H1 (cell line): ENCODE measurements around the gene ENTR1. TPM values are rescaled to one million over a fixed set of nuclear protein-coding genes. Genes with fewer than 3 reads are reported as not detected.

ENCODE experiments used
- NANOG ChIP-seq: IDR thresholded peaks from 2 replicates; pipeline ENCODE4 v1.6.1; 2011; ENCODE audit warnings: low read length, low read depth, mild to moderate bottlenecking, inconsistent platforms; ENCODE audit not compliant: insufficient read depth, poor library complexity, severe bottlenecking
- YY1 ChIP-seq: IDR thresholded peaks from 2 replicates; pipeline ENCODE4 v1.6.1; 2011; ENCODE audit warnings: low read depth, mild to moderate bottlenecking, low read length
- polyA plus RNA-seq, 7 experiments: library from polyadenylated mRNA; depleted of rRNA in 3 of 7; stranded (reverse) in 5 of 7; unstranded in 2 of 7; fragments of >200 nt in 5 of 7; fragments of 200-250 nt in 2 of 7; gene quantifications; 1 replicate in 5 of 7; 2 replicates in 1 of 7; 4 replicates in 1 of 7; pipeline versions ENCODE4 v1.2.1 to v1.2.3, GENCODE V29; 2011 to 2013; ENCODE audit warnings: missing spikeins in 2 of 7, mixed read lengths in 2 of 7
- total RNA-seq: library from RNA; stranded (reverse); fragmentation: NEBNext Ultra II Directional; extraction: Animal tissue kit (Norgen Biotek cat#: 25700); gene quantifications from 2 replicates; pipeline ENCODE4 v1.2.1, GENCODE V29; 2021
- TF ChIP-seq, protein P1 (sequence below): fragments of 300-600 bp; sonication (generic); IDR thresholded peaks from 2 replicates; pipeline ENCODE4 v1.7.1; 2012; ENCODE audit warnings: low read length, moderate library complexity, mild to moderate bottlenecking, inconsistent platforms; ENCODE audit not compliant: insufficient replicate concordance
- TF ChIP-seq, protein P2 (sequence below): IDR thresholded peaks from 2 replicates; pipeline ENCODE4 v1.6.1; 2012; ENCODE audit warnings: inconsistent platforms

Gene ENTR1
- total and polyA plus RNA-seq, 2 of the 8 experiments (the other 6 are each of a cell fraction or from before 2014, with no cell fraction given), result 65.2 to 102 TPM

DNA sequence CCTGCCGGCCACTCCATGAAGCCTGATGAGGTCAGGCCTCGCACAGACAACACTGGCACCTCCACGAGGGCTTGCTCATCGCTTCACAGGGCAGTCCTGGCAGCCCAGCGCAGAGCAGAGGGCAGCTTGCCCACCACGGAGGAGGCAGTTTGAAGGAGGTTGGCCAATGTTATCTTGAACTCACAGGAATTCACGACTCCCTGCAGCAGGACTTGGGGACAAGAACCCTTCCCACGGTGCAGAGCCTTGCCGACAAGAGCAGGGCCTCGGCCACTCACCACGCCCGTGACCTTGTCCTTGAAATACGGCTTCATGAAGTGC, 15.4 kb downstream of the ENTR1 start (continued):
- TF ChIP-seq, protein P1, sequence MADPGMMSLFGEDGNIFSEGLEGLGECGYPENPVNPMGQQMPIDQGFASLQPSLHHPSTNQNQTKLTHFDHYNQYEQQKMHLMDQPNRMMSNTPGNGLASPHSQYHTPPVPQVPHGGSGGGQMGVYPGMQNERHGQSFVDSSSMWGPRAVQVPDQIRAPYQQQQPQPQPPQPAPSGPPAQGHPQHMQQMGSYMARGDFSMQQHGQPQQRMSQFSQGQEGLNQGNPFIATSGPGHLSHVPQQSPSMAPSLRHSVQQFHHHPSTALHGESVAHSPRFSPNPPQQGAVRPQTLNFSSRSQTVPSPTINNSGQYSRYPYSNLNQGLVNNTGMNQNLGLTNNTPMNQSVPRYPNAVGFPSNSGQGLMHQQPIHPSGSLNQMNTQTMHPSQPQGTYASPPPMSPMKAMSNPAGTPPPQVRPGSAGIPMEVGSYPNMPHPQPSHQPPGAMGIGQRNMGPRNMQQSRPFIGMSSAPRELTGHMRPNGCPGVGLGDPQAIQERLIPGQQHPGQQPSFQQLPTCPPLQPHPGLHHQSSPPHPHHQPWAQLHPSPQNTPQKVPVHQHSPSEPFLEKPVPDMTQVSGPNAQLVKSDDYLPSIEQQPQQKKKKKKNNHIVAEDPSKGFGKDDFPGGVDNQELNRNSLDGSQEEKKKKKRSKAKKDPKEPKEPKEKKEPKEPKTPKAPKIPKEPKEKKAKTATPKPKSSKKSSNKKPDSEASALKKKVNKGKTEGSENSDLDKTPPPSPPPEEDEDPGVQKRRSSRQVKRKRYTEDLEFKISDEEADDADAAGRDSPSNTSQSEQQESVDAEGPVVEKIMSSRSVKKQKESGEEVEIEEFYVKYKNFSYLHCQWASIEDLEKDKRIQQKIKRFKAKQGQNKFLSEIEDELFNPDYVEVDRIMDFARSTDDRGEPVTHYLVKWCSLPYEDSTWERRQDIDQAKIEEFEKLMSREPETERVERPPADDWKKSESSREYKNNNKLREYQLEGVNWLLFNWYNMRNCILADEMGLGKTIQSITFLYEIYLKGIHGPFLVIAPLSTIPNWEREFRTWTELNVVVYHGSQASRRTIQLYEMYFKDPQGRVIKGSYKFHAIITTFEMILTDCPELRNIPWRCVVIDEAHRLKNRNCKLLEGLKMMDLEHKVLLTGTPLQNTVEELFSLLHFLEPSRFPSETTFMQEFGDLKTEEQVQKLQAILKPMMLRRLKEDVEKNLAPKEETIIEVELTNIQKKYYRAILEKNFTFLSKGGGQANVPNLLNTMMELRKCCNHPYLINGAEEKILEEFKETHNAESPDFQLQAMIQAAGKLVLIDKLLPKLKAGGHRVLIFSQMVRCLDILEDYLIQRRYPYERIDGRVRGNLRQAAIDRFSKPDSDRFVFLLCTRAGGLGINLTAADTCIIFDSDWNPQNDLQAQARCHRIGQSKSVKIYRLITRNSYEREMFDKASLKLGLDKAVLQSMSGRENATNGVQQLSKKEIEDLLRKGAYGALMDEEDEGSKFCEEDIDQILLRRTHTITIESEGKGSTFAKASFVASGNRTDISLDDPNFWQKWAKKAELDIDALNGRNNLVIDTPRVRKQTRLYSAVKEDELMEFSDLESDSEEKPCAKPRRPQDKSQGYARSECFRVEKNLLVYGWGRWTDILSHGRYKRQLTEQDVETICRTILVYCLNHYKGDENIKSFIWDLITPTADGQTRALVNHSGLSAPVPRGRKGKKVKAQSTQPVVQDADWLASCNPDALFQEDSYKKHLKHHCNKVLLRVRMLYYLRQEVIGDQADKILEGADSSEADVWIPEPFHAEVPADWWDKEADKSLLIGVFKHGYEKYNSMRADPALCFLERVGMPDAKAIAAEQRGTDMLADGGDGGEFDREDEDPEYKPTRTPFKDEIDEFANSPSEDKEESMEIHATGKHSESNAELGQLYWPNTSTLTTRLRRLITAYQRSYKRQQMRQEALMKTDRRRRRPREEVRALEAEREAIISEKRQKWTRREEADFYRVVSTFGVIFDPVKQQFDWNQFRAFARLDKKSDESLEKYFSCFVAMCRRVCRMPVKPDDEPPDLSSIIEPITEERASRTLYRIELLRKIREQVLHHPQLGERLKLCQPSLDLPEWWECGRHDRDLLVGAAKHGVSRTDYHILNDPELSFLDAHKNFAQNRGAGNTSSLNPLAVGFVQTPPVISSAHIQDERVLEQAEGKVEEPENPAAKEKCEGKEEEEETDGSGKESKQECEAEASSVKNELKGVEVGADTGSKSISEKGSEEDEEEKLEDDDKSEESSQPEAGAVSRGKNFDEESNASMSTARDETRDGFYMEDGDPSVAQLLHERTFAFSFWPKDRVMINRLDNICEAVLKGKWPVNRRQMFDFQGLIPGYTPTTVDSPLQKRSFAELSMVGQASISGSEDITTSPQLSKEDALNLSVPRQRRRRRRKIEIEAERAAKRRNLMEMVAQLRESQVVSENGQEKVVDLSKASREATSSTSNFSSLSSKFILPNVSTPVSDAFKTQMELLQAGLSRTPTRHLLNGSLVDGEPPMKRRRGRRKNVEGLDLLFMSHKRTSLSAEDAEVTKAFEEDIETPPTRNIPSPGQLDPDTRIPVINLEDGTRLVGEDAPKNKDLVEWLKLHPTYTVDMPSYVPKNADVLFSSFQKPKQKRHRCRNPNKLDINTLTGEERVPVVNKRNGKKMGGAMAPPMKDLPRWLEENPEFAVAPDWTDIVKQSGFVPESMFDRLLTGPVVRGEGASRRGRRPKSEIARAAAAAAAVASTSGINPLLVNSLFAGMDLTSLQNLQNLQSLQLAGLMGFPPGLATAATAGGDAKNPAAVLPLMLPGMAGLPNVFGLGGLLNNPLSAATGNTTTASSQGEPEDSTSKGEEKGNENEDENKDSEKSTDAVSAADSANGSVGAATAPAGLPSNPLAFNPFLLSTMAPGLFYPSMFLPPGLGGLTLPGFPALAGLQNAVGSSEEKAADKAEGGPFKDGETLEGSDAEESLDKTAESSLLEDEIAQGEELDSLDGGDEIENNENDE, result no peak
- TF ChIP-seq YY1 (no peak), NANOG (no peak)
- TF ChIP-seq, protein P2, sequence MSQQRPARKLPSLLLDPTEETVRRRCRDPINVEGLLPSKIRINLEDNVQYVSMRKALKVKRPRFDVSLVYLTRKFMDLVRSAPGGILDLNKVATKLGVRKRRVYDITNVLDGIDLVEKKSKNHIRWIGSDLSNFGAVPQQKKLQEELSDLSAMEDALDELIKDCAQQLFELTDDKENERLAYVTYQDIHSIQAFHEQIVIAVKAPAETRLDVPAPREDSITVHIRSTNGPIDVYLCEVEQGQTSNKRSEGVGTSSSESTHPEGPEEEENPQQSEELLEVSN, result no peak
